ENCODE data around the gene EHD4.

EHD4 gene

GRCh38 chr15:41979493-41980266 is 7.3 kb upstream of the EHD4 start:
- DNase-seq = no peak

GRCh38 chr15:41978534-41978933 is 6.2 kb upstream of the EHD4 start:
- no peak for DNase-seq

- DNase-seq = no peak
These were observed 5.5 kb upstream of the EHD4 start for GRCh38 chr15:41977757-41978383.

- no peak for DNase-seq
These were observed 3.3 kb upstream of the EHD4 start for GRCh38 chr15:41975669-41976068.

- DNase-seq = no peak
These were observed 1.7 kb upstream of the EHD4 start for GRCh38 chr15:41974041-41974440.

- DNase-seq = no peak
These were observed 483 bp downstream of the EHD4 start for GRCh38 chr15:41971895-41972252.

- DNase-seq = peak; percentile 65
These were observed 1.1 kb downstream of the EHD4 start for GRCh38 chr15:41971089-41971894.

- DNase-seq = no peak
These were observed 1.9 kb downstream of the EHD4 start for GRCh38 chr15:41970456-41970855.

- DNase-seq = peak; percentile 40
These were observed 2.4 kb downstream of the EHD4 start for GRCh38 chr15:41969851-41970431.

- DNase-seq = no peak
These were observed 3.7 kb downstream of the EHD4 start for GRCh38 chr15:41968701-41969100.

GRCh38 chr15:41967506-41968206 is 4.7 kb downstream of the EHD4 start:
- DNase-seq = no peak

- no peak for DNase-seq
These were observed 5.4 kb downstream of the EHD4 start for GRCh38 chr15:41966920-41967465.

GRCh38 chr15:41966414-41966812 is 5.9 kb downstream of the EHD4 start:
- DNase-seq = no peak

- DNase-seq = no peak
These were observed 6.6 kb downstream of the EHD4 start for GRCh38 chr15:41965441-41966413.

- DNase-seq = no peak
These were observed 10.7 kb downstream of the EHD4 start for GRCh38 chr15:41961595-41962202.

GRCh38 chr15:41961001-41961518 is 11.3 kb downstream of the EHD4 start:
- DNase-seq = no peak

GRCh38 chr15:41958002-41958420 is 14.3 kb downstream of the EHD4 start:
- no peak for DNase-seq

GRCh38 chr15:41957021-41957897 is 15.1 kb downstream of the EHD4 start:
- no peak for DNase-seq

GRCh38 chr15:41955807-41956525 is 16.4 kb downstream of the EHD4 start:
- DNase-seq = no peak

Measured in effector CD4-positive, alpha-beta T cell (primary cell).